Adrenal gland (tissue), 5 donors: ENCODE results near the gene LEMD1.

Experiments
- POLR2A ChIP-seq, 2 donors: fragments of 450-650 bp; IDR thresholded peaks; one replicate each; pipeline ENCODE4 v1.6.1; 2017; ENCODE audit warnings: antibody characterized with exemption in 2 of 2, mild to moderate bottlenecking in 2 of 2, moderate library complexity in 1 of 2
- TF ChIP-seq, protein P1 (sequence below), 6 experiments: fragments of 450-650 bp in 4 of 6; fragments of 200-600 bp in 2 of 6; sonication (generic) in 1 of 6; IDR thresholded peaks; 1 replicate in 5 of 6; 2 replicates in 1 of 6; pipeline versions ENCODE4 v1.5.1 to v1.8.0; 2016 to 2021; ENCODE audit warnings: antibody characterized with exemption in 6 of 6, mild to moderate bottlenecking in 2 of 6, moderate library complexity in 1 of 6
- donor health status: DM: no; HTN: no; CAD: no.

DNA sequence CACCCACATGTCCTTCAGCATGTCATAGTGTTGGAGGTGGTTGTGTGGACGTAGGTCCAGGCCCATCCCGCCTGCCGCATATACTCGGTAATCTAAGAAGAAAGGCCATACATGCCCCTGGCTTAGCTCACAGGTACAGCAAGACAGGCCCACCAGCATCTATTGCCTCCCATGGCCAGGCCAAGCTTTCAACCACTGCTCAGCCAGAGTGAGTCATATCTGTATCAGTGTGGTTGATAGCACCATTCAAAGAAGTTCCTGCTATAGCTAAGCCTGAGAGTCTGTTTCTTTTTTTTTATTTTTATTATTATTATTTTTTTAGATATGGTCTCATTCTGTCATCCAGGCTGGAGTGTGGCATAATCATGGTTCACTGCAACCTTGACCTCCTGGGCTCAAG is 82.1 kb downstream of the LEMD1 start:
- no peak for TF ChIP-seq POLR2A (IDR thresholded peaks at IDR 0.05)
- TF ChIP-seq, protein P1, sequence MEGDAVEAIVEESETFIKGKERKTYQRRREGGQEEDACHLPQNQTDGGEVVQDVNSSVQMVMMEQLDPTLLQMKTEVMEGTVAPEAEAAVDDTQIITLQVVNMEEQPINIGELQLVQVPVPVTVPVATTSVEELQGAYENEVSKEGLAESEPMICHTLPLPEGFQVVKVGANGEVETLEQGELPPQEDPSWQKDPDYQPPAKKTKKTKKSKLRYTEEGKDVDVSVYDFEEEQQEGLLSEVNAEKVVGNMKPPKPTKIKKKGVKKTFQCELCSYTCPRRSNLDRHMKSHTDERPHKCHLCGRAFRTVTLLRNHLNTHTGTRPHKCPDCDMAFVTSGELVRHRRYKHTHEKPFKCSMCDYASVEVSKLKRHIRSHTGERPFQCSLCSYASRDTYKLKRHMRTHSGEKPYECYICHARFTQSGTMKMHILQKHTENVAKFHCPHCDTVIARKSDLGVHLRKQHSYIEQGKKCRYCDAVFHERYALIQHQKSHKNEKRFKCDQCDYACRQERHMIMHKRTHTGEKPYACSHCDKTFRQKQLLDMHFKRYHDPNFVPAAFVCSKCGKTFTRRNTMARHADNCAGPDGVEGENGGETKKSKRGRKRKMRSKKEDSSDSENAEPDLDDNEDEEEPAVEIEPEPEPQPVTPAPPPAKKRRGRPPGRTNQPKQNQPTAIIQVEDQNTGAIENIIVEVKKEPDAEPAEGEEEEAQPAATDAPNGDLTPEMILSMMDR (IDR thresholded peaks at IDR 0.05) = no peak
